ENCODE data around the gene MYLK4.

DNA sequence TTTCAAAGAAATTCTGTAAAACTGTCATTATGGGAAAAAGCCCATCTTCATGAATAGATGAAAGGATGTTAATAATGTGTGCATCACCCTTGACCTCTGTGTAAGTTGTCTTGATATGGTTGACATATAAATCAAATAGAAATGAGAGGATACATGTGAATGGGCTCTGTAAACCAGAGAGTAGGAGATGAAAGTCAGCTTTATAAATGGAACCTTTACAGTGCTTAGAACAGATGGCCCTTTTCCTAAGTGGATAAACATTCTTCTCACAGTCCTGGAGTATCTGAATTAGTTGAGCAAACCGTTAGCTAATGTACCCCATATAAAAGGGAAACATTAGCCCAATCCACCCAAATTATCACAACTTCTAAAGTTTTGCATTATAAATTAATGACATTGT is 57.5 kb downstream of the MYLK4 start:
- TF ChIP-seq, protein P1, sequence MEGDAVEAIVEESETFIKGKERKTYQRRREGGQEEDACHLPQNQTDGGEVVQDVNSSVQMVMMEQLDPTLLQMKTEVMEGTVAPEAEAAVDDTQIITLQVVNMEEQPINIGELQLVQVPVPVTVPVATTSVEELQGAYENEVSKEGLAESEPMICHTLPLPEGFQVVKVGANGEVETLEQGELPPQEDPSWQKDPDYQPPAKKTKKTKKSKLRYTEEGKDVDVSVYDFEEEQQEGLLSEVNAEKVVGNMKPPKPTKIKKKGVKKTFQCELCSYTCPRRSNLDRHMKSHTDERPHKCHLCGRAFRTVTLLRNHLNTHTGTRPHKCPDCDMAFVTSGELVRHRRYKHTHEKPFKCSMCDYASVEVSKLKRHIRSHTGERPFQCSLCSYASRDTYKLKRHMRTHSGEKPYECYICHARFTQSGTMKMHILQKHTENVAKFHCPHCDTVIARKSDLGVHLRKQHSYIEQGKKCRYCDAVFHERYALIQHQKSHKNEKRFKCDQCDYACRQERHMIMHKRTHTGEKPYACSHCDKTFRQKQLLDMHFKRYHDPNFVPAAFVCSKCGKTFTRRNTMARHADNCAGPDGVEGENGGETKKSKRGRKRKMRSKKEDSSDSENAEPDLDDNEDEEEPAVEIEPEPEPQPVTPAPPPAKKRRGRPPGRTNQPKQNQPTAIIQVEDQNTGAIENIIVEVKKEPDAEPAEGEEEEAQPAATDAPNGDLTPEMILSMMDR (conservative IDR thresholded peaks at IDR 0.05; ENCODE audit: low read length) = no peak
- no peak for TF ChIP-seq EZH2phosphoT487 (IDR thresholded peaks at IDR 0.05; ENCODE audit: borderline replicate concordance)

Data from Loucy (cell line).